Neural cell (in vitro differentiated cells): ENCODE measurements around the gene LENG9. TPM values are rescaled to one million over a fixed set of nuclear protein-coding genes. Genes with fewer than 3 reads are reported as not detected.

Experiments
- H2AFZ ChIP-seq: fragments of 200-600, 300-800 bp; sonication (generic), shearing (Covaris generic); 2 replicates; pipeline ENCODE4 v1.6.0; 2014; ENCODE audit warnings: low read depth, mild to moderate bottlenecking, antibody characterized with exemption, low read length, moderate library complexity
- H3F3A ChIP-seq: fragments of 200-600 bp; shearing (Covaris generic); 2 replicates; pipeline ENCODE4 v1.6.1; 2016; ENCODE audit warnings: mild to moderate bottlenecking, moderate library complexity, mixed read lengths, antibody characterized with exemption, low read length; ENCODE audit not compliant: insufficient read depth, poor library complexity, severe bottlenecking
- H3K27ac ChIP-seq: fragments of 200-600, 300-800 bp; sonication (generic), shearing (Covaris generic); 2 replicates; pipeline ENCODE4 v1.5.1; 2014; ENCODE audit warnings: mild to moderate bottlenecking, low read length, moderate library complexity
- H3K27me3 ChIP-seq: fragments of 300-800, 200-600 bp; sonication (generic), shearing (Covaris generic); 2 replicates; pipeline ENCODE4 v1.6.0; 2014; ENCODE audit warnings: mild to moderate bottlenecking, low read depth, low read length, moderate library complexity; ENCODE audit not compliant: insufficient read depth
- H3K36me3 ChIP-seq: fragments of 300-800, 200-600 bp; sonication (generic), shearing (Covaris generic); 2 replicates; pipeline ENCODE4 v1.5.1; 2014; ENCODE audit warnings: mild to moderate bottlenecking, antibody characterized with exemption, low read length, moderate library complexity; ENCODE audit not compliant: insufficient read depth
- H3K4me2 ChIP-seq: fragments of 300-800, 200-600 bp; sonication (generic), shearing (Covaris generic); 2 replicates; pipeline ENCODE4 v1.6.0; 2014; ENCODE audit warnings: mild to moderate bottlenecking, low read length
- H3K4me3 ChIP-seq: fragments of 300-800, 200-600 bp; sonication (generic), shearing (Covaris generic); 2 replicates; pipeline ENCODE4 v1.5.1; 2014; ENCODE audit warnings: mild to moderate bottlenecking, low read length, moderate library complexity
- H3K79me2 ChIP-seq: fragments of 200-600 bp; shearing (Covaris generic); replicated peaks from 2 replicates; pipeline ENCODE4 v1.6.0; 2014; ENCODE audit warnings: mild to moderate bottlenecking, low read length, moderate library complexity; ENCODE audit not compliant: insufficient read depth
- H3K9ac ChIP-seq: fragments of 300-800, 200-600 bp; sonication (generic), shearing (Covaris generic); 2 replicates; pipeline ENCODE4 v1.6.1; 2016; ENCODE audit warnings: mild to moderate bottlenecking, low read length, mixed read lengths
- H3K9me2 ChIP-seq: fragments of 200-600 bp; shearing (Covaris generic); 2 replicates; pipeline ENCODE4 v1.6.1; 2016; ENCODE audit warnings: mild to moderate bottlenecking, low read length, mixed read lengths; ENCODE audit not compliant: insufficient read depth
- H3K9me3 ChIP-seq: fragments of 200-600, 300-800 bp; sonication (generic), shearing (Covaris generic); 2 replicates; pipeline ENCODE4 v1.6.1; 2016; ENCODE audit warnings: mild to moderate bottlenecking, mixed run types, low read length, moderate library complexity, mixed read lengths
- H4K20me1 ChIP-seq: fragments of 200-600 bp; shearing (Covaris generic); 2 replicates; pipeline ENCODE4 v1.6.1; 2016; ENCODE audit warnings: mild to moderate bottlenecking, mixed run types; ENCODE audit not compliant: insufficient read depth
- EP300 ChIP-seq: fragments of 450-650 bp; conservative IDR thresholded peaks from 2 replicates; pipeline ENCODE4 v1.6.1; 2014; ENCODE audit warnings: antibody characterized with exemption, mild to moderate bottlenecking, moderate library complexity; ENCODE audit not compliant: poor library complexity, severe bottlenecking
- EZH2 ChIP-seq: fragments of 200-600, 300-800 bp; shearing (Covaris generic), sonication (generic); IDR thresholded peaks from 2 replicates; pipeline ENCODE4 v1.6.1; 2014; ENCODE audit warnings: antibody characterized with exemption, low read length, borderline replicate concordance, mild to moderate bottlenecking; ENCODE audit not compliant: insufficient read depth, poor library complexity, severe bottlenecking
- MXI1 ChIP-seq: fragments of 450-650 bp; conservative IDR thresholded peaks from 2 replicates; pipeline ENCODE4 v1.6.1; 2014; ENCODE audit warnings: antibody characterized with exemption, mild to moderate bottlenecking; ENCODE audit not compliant: poor library complexity, severe bottlenecking
- POLR2AphosphoS5 ChIP-seq: IDR thresholded peaks from 2 replicates; pipeline ENCODE4 v1.6.1; 2012
- RAD21 ChIP-seq: fragments of 450-650 bp; conservative IDR thresholded peaks from 2 replicates; pipeline ENCODE4 v1.6.1; 2014; ENCODE audit warnings: antibody characterized with exemption, mild to moderate bottlenecking, moderate library complexity
- SMC3 ChIP-seq: fragments of 450-650 bp; conservative IDR thresholded peaks from 2 replicates; pipeline ENCODE4 v1.6.1; 2014; ENCODE audit warnings: antibody characterized with exemption, mild to moderate bottlenecking, moderate library complexity; ENCODE audit not compliant: poor library complexity
- TAF1 ChIP-seq: IDR thresholded peaks from 2 replicates; pipeline ENCODE4 v1.6.1; 2012; ENCODE audit warnings: low read depth
- polyA plus RNA-seq: library from polyadenylated mRNA; depleted of rRNA; stranded (reverse); fragments of >200 nt; gene quantifications from 2 replicates; pipeline ENCODE4 v1.2.3, GENCODE V29; 2014
- TF ChIP-seq, protein P1 (sequence below): fragments of 450-650 bp; IDR thresholded peaks from 2 replicates; pipeline ENCODE4 v1.5.1; 2014; ENCODE audit warnings: antibody characterized with exemption, mild to moderate bottlenecking, moderate library complexity; ENCODE audit not compliant: poor library complexity, severe bottlenecking
- TF ChIP-seq, protein P2 (sequence below): IDR thresholded peaks from 2 replicates; pipeline ENCODE4 v1.6.1; 2012; ENCODE audit warnings: borderline replicate concordance

LENG9 gene
- polyA plus RNA-seq, 1 donor from 2014 or later = 0.58 TPM

DNA sequence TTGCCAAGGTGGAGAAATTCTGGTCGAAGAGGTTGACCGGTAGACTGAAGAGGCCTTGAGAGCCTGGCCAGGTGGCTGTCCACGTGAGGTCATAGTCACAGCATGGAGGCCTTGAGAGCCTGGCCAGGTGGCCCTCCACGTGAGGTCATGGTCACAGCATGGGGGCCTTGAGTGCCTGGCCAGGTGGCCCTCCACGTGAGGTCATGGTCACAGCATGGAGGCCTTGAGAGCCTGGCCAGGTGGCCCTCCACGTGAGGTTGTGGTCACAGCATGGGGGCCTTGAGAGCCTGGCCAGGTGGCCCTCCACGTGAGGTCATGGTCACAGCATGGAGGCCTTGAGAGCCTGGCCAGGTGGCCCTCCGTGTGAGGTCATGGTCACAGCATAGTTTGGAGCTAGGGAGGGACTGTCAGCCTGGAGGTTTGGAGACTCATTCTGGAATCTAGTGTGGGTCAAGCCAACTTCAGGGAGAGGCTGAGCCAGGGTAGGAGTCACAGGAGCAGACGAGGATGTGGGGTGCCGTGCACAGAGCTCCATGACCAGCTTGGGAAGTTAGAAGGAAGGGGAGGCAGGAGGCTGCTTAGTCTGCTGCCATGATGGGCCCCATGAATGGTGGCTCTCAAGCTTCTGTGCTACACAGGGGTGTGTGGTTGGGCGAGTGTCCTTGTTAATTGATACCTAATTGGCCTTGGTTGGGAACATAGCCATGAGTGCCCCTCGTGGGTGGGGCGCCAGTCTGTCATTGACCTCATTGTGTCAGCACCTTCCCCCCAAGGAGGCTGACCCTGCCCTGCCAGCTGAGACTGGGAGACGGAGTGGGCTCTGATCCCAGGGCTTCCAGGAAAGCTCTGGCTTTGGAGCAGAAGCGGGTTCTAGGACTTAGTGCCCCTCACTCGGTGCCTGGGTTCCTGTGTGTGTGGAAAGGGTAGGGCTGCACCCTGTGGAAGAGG, 4.0 kb downstream of the LENG9 start:
- no peak overlapping the region for H3K27ac ChIP-seq
- H2AFZ ChIP-seq = no peak overlapping the region
- H3K9me3 ChIP-seq = no peaks in the 10 kb centered on the region
- no peaks in the 10 kb centered on the region for H3K36me3 ChIP-seq
- H3K4me3 ChIP-seq = no peak overlapping the region
- no peaks in the 10 kb centered on the region for H4K20me1 ChIP-seq
- H3F3A ChIP-seq = no peaks in the 10 kb centered on the region
- no peaks in the 10 kb centered on the region for H3K9me2 ChIP-seq
- no peak for TF ChIP-seq EP300
- H3K9ac ChIP-seq = no peak overlapping the region
- H3K27me3 ChIP-seq = peaks cover 8% of the 10 kb centered on the region
- no peaks in the 10 kb centered on the region for H3K79me2 ChIP-seq
- no peak overlapping the region for H3K4me2 ChIP-seq

DNA sequence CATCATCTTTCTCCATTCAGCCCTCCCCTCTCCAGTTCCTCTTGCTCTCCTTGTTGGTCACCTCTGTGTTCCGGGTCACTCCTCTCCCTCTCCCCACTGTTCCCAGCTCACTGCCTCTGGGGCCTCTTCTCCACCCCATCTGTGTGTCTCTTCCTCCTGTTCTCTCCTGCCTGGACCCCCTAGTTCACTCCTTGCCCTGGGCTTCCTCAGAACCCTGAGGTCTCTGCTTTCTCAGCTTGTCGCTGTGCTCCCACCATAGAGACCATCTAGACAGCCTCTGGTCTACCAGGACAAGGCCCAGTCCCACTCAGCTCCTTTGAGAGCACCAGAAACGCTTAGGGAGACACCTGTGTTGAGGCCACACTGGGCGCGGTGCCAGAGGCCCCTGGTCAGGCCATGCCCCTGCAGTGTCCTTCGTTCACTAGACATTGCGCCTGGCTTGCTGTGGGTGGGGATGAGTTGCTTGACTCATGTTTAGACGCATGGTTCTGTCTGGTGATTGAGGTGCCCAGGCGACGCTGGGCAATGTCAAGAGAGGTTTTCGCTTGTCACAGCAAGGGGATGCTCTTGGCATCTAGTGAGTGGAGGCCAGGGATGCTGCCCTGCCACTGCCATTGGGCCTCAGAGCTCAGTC, 4.8 kb downstream of the LENG9 start:
- Histone ChIP-seq H3K27me3 (peaks cover under 1% of the 10 kb centered on the region), H3F3A (no peaks in the 10 kb centered on the region), H2AFZ (no peak overlapping the region), H3K4me2 (no peak overlapping the region), H3K9me2 (no peaks in the 10 kb centered on the region), H3K36me3 (peaks cover 2% of the 10 kb centered on the region), H3K4me3 (no peak overlapping the region), H3K9me3 (no peaks in the 10 kb centered on the region), H4K20me1 (no peaks in the 10 kb centered on the region), H3K9ac (no peak overlapping the region), H3K79me2 (no peaks in the 10 kb centered on the region), H3K27ac (no peak overlapping the region)
- TF ChIP-seq POLR2AphosphoS5 (no peak), EP300 (no peak), EZH2 (no peak), TAF1 (no peak), SMC3 (no peak), MXI1 (no peak), RAD21 (no peak)
- TF ChIP-seq, protein P1, sequence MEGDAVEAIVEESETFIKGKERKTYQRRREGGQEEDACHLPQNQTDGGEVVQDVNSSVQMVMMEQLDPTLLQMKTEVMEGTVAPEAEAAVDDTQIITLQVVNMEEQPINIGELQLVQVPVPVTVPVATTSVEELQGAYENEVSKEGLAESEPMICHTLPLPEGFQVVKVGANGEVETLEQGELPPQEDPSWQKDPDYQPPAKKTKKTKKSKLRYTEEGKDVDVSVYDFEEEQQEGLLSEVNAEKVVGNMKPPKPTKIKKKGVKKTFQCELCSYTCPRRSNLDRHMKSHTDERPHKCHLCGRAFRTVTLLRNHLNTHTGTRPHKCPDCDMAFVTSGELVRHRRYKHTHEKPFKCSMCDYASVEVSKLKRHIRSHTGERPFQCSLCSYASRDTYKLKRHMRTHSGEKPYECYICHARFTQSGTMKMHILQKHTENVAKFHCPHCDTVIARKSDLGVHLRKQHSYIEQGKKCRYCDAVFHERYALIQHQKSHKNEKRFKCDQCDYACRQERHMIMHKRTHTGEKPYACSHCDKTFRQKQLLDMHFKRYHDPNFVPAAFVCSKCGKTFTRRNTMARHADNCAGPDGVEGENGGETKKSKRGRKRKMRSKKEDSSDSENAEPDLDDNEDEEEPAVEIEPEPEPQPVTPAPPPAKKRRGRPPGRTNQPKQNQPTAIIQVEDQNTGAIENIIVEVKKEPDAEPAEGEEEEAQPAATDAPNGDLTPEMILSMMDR = no peak
- TF ChIP-seq, protein P2, sequence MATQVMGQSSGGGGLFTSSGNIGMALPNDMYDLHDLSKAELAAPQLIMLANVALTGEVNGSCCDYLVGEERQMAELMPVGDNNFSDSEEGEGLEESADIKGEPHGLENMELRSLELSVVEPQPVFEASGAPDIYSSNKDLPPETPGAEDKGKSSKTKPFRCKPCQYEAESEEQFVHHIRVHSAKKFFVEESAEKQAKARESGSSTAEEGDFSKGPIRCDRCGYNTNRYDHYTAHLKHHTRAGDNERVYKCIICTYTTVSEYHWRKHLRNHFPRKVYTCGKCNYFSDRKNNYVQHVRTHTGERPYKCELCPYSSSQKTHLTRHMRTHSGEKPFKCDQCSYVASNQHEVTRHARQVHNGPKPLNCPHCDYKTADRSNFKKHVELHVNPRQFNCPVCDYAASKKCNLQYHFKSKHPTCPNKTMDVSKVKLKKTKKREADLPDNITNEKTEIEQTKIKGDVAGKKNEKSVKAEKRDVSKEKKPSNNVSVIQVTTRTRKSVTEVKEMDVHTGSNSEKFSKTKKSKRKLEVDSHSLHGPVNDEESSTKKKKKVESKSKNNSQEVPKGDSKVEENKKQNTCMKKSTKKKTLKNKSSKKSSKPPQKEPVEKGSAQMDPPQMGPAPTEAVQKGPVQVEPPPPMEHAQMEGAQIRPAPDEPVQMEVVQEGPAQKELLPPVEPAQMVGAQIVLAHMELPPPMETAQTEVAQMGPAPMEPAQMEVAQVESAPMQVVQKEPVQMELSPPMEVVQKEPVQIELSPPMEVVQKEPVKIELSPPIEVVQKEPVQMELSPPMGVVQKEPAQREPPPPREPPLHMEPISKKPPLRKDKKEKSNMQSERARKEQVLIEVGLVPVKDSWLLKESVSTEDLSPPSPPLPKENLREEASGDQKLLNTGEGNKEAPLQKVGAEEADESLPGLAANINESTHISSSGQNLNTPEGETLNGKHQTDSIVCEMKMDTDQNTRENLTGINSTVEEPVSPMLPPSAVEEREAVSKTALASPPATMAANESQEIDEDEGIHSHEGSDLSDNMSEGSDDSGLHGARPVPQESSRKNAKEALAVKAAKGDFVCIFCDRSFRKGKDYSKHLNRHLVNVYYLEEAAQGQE = no peak
